ENCODE measurements around the gene TMEM117.
"Not testable (repeated sequence)": the region's sequence is repeated elsewhere in the genome, so short reads cannot be mapped to it uniquely, and the experiment has no call there.

TMEM117 gene

DNA sequence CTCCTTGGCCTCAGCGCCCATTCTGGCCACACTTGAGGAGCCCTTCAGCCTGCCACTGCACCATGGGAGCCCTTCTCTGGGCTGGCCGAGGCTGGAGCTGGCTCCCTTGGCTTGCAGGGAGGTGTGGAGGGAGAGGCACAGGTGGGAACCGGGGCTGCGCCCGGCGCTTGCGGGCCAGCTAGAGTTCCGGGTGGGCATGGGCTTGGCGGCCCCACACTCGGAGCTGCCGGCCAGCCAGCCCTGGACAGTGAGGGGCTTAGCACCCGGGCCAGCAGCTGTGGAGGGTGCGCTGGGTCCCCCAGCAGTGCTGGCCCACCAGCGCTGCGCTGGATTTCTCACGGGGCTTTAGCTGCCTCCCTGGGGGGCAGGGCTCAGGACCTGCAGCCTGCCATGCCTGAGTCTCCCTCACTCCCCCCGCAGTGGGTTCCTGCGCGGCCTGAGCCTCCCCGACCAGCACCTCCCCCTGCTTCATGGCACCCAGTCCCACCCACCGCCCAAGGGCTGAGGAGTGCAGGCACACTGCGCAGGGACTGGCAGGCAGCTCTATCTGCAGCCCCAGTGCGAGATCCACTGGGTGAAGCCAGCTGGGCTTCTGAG is 28.0 kb downstream of the TMEM117 start:
- H4K20me1 ChIP-seq (ENCODE audit: insufficient read depth, low read length) = no peaks in the 10 kb centered on the region
- no peak overlapping the region for H3K9ac ChIP-seq (ENCODE audit: low read length)
- peaks cover 6% of the 10 kb centered on the region; the same call in 1 of the 2 replicates for H3K4me1 ChIP-seq (ENCODE audit: low read length)
- H3K27me3 ChIP-seq (ENCODE audit: low read depth, low read length) = no peaks in the 10 kb centered on the region
- H3K4me3 ChIP-seq (ENCODE audit: low read length) = no peak overlapping the region
- no peak overlapping the region for H3K27ac ChIP-seq (ENCODE audit: low read length)
- H3K36me3 ChIP-seq (replicated peaks; ENCODE audit: low read depth, low read length) = no peaks in the 10 kb centered on the region
- H3K9me3 ChIP-seq (ENCODE audit: insufficient read depth, low read length) = no peaks in the 10 kb centered on the region
- H3K79me2 ChIP-seq (ENCODE audit: low read length) = no peaks in the 10 kb centered on the region
- no peak overlapping the region for H2AFZ ChIP-seq (ENCODE audit: low read depth, low read length)
- H3K4me2 ChIP-seq (ENCODE audit: low read length) = no peak overlapping the region
- TF ChIP-seq, protein P1, sequence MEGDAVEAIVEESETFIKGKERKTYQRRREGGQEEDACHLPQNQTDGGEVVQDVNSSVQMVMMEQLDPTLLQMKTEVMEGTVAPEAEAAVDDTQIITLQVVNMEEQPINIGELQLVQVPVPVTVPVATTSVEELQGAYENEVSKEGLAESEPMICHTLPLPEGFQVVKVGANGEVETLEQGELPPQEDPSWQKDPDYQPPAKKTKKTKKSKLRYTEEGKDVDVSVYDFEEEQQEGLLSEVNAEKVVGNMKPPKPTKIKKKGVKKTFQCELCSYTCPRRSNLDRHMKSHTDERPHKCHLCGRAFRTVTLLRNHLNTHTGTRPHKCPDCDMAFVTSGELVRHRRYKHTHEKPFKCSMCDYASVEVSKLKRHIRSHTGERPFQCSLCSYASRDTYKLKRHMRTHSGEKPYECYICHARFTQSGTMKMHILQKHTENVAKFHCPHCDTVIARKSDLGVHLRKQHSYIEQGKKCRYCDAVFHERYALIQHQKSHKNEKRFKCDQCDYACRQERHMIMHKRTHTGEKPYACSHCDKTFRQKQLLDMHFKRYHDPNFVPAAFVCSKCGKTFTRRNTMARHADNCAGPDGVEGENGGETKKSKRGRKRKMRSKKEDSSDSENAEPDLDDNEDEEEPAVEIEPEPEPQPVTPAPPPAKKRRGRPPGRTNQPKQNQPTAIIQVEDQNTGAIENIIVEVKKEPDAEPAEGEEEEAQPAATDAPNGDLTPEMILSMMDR (IDR thresholded peaks at IDR 0.05; ENCODE audit: low read depth, low read length) = no peak
- TF ChIP-seq EZH2phosphoT487 (IDR thresholded peaks at IDR 0.05; ENCODE audit: low read depth) = no peak

DNA sequence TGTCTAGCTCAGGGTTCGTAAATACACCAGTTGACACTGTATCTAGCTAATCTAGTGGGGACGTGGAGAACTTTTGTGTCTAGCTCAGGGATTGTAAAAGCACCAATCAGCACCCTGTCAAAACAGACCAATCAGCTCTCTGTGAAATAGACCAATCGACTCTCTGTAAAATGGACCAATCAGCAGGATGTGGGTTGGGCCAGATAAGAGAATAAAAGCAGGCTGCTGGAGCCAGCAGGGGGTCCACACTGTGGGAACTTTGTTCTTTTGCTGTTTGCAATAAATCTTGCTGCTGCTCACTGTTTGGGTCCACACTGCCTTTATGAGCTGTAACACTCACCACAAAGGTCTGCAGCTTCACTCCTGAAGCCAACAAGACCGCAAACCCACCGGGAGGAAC is 28.7 kb downstream of the TMEM117 start:
- not testable (repeated sequence) for H4K20me1 ChIP-seq (ENCODE audit: insufficient read depth, low read length); H3K9me3 ChIP-seq (ENCODE audit: insufficient read depth, low read length); H3K4me1 ChIP-seq (ENCODE audit: low read length); H3K79me2 ChIP-seq (ENCODE audit: low read length); H3K9ac ChIP-seq (ENCODE audit: low read length); H3K36me3 ChIP-seq (replicated peaks; ENCODE audit: low read depth, low read length); H3K4me2 ChIP-seq (ENCODE audit: low read length); H3K27ac ChIP-seq (ENCODE audit: low read length); H3K27me3 ChIP-seq (ENCODE audit: low read depth, low read length); H3K4me3 ChIP-seq (ENCODE audit: low read length); H2AFZ ChIP-seq (ENCODE audit: low read depth, low read length)

DNA sequence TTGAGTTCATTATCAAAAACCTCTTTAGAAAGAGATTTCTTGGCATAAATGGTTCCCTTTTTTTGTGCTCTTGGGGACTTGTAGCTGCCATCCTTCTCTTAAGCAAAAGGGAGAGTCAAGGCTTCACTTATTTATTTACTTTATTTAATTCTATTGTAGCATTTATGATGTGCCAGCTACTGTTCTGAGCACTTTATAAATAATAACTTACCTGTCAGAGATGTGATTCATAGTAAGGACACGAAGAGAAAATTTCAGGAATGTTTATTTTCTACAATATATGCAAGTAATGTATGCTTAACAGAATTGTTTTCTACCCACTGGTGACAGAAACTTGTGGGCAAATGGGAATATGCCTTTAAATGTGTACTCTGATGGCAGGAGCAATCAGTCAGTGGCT is 33.3 kb downstream of the TMEM117 start:
- H3K36me3 ChIP-seq (replicated peaks; ENCODE audit: low read depth, low read length) = no peaks in the 10 kb centered on the region
- H4K20me1 ChIP-seq (ENCODE audit: insufficient read depth, low read length) = no peaks in the 10 kb centered on the region
- no peaks in the 10 kb centered on the region for H3K27me3 ChIP-seq (ENCODE audit: low read depth, low read length)
- H3K4me1 ChIP-seq (ENCODE audit: low read length) = no peaks in the 10 kb centered on the region
- H3K4me3 ChIP-seq (ENCODE audit: low read length) = no peak overlapping the region
- no peak overlapping the region for H2AFZ ChIP-seq (ENCODE audit: low read depth, low read length)
- no peak overlapping the region for H3K4me2 ChIP-seq (ENCODE audit: low read length)
- H3K9me3 ChIP-seq (ENCODE audit: insufficient read depth, low read length) = no peaks in the 10 kb centered on the region
- H3K79me2 ChIP-seq (ENCODE audit: low read length) = no peaks in the 10 kb centered on the region
- H3K27ac ChIP-seq (ENCODE audit: low read length) = no peak overlapping the region
- H3K9ac ChIP-seq (ENCODE audit: low read length) = no peak overlapping the region
- TF ChIP-seq EZH2phosphoT487 (IDR thresholded peaks at IDR 0.05; ENCODE audit: low read depth) = no peak
- TF ChIP-seq, protein P1 (IDR thresholded peaks at IDR 0.05; ENCODE audit: low read depth, low read length) = no peak

DNA sequence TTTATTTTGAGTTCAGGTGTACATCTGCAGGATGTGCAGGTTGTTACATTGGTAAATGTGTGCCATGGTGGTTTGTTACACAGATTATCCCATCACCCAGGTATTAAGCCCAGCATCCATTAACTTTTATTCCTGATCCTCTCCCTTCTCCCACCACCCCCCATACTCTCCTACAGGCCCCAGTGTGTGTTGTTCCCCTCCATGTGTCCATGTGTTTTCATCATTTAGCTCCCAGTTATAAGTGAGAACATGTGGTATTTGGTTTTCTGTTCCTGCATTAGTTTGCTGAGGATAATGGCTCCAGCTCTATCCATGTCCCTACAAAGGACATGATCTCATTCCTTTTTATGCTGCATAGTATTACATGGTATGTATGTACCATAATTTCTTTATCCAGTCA is 33.9 kb downstream of the TMEM117 start:
- H3K4me1 ChIP-seq (ENCODE audit: low read length); H3K27ac ChIP-seq (ENCODE audit: low read length); H3K9ac ChIP-seq (ENCODE audit: low read length); H3K4me2 ChIP-seq (ENCODE audit: low read length); H3K79me2 ChIP-seq (ENCODE audit: low read length); H3K4me3 ChIP-seq (ENCODE audit: low read length); H3K9me3 ChIP-seq (ENCODE audit: insufficient read depth, low read length); H3K27me3 ChIP-seq (ENCODE audit: low read depth, low read length); H2AFZ ChIP-seq (ENCODE audit: low read depth, low read length); H3K36me3 ChIP-seq (replicated peaks; ENCODE audit: low read depth, low read length); H4K20me1 ChIP-seq (ENCODE audit: insufficient read depth, low read length): not testable (repeated sequence)

DNA sequence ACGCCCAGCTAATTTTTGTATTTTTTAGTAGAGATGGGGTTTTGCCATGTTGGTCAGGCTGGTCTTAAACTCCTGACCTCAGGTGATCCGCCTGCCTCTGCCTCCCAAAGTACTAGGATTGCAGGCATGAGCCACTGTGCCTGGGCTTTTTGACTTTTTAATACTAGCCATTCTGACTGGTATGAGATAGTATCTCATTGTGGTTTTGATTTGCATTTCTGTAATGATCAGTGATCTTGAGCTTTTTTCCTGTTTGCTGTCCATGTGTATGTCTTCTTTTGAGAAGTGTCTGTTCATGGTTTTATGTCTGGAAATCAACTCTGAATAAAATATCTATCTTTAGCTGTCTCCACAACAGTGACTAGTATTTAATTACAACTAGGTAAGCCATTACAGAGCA is 35.4 kb downstream of the TMEM117 start:
- H3K9me3 ChIP-seq (ENCODE audit: insufficient read depth, low read length); H3K4me3 ChIP-seq (ENCODE audit: low read length); H3K9ac ChIP-seq (ENCODE audit: low read length); H3K36me3 ChIP-seq (replicated peaks; ENCODE audit: low read depth, low read length); H3K27me3 ChIP-seq (ENCODE audit: low read depth, low read length); H3K79me2 ChIP-seq (ENCODE audit: low read length); H4K20me1 ChIP-seq (ENCODE audit: insufficient read depth, low read length); H2AFZ ChIP-seq (ENCODE audit: low read depth, low read length); H3K4me1 ChIP-seq (ENCODE audit: low read length); H3K4me2 ChIP-seq (ENCODE audit: low read length); H3K27ac ChIP-seq (ENCODE audit: low read length): not testable (repeated sequence)
